GM18526 (cell line): ENCODE results near the gene CERK.

Experiments used
- POLR2A ChIP-seq: IDR thresholded peaks from 3 replicates; pipeline ENCODE4 v1.6.1; 2011; ENCODE audit not compliant: insufficient read length; ENCODE audit errors: extremely low read depth

CERK gene, protein sequence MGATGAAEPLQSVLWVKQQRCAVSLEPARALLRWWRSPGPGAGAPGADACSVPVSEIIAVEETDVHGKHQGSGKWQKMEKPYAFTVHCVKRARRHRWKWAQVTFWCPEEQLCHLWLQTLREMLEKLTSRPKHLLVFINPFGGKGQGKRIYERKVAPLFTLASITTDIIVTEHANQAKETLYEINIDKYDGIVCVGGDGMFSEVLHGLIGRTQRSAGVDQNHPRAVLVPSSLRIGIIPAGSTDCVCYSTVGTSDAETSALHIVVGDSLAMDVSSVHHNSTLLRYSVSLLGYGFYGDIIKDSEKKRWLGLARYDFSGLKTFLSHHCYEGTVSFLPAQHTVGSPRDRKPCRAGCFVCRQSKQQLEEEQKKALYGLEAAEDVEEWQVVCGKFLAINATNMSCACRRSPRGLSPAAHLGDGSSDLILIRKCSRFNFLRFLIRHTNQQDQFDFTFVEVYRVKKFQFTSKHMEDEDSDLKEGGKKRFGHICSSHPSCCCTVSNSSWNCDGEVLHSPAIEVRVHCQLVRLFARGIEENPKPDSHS

DNA sequence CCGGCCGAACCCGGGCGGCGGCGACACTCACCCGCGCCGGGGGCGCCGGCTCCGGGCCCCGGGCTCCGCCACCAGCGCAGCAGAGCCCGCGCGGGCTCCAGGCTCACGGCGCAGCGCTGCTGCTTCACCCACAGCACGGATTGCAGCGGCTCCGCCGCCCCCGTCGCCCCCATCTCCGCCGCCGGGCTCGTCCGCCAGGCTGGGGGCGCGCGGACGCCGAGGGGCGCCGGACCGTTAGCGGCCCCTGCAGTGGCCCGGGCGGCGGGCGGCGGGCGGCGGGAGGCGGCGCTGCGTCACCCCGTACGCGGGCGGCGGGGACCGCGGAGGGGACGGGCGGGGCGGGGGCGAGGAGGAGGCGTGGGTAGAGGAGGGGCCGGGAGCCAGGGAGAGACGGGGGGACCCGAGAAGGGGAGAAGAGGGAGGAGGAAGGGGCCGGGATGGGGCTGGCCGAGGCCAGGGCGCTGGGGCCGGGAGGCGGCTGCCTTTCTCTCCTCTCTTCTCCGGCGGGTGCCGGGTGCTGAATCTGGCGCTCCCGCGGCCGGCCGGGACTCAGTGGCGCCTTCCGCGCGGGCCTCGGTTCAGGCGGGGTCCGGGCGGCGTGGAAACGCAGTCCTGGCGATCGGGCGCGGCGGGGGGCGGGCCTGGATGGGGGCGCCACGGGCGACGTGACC lies at the start of gene CERK:
Gene CERK (minus strand): TSS at position 277 of the 671 bp plus-strand sequence. CDS start 104 bp downstream, at position 173.
- peak; percentile 56 for TF ChIP-seq POLR2A

DNA sequence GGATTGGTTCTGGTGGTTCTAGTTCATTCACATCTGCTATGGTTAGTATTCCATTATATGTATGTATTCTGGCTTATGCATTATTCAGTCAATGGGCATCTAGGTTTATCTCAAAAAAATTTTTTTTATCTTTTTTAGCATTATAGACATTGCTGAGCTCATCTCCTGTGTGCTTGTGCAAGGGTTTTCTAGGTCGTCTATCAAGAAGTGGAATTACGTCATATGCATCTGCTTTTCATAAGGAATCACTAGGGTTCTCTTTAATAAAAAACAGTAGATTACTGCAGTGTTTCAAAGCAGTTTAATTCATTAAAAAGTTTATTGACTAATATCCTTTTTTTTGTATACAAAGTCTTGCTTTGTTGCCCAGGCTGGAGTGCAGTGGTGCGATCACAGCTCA lies 45.7 kb upstream of the CERK start:
- no peak for TF ChIP-seq POLR2A

DNA sequence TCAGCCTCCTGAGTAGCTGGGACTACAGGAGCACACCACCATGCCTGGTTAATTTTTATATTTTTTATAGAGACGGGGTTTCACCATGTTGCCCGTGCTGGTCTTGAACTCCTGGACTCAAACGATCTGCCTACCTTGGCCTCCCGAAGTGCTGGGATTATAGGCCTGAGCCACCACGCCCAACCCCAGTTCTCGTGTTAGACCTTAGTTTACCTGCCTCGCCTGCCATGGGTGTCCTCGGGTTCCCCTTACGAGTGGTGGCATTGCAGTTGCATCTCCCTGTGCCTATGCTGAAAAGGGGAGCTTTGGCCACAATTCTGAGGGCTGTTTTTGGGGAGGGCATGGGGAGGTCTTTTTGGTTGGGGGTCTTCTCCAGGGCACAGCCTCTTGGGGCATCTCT lies 43.2 kb upstream of the CERK start:
- no peak for TF ChIP-seq POLR2A

DNA sequence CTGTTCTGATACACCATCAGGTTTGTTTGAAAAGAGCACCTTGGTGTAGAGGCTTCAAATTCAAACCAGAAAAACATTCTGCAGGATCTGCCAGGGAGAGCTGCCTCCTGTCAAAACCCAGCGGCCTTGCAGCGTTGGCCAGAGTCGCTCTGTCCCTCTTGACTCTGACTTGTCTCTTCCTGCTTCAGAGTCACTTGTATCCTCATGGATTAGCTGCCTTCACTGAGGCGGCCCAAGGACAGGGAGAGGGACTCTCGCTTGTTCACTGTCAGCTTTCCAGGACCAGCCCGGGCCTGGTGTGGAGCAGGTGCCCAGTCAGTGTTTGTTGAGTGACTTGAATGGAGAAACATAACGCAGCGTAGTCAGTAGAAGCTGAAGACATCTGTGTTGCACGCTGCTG lies 42.4 kb upstream of the CERK start:
- TF ChIP-seq POLR2A, result no peak

DNA sequence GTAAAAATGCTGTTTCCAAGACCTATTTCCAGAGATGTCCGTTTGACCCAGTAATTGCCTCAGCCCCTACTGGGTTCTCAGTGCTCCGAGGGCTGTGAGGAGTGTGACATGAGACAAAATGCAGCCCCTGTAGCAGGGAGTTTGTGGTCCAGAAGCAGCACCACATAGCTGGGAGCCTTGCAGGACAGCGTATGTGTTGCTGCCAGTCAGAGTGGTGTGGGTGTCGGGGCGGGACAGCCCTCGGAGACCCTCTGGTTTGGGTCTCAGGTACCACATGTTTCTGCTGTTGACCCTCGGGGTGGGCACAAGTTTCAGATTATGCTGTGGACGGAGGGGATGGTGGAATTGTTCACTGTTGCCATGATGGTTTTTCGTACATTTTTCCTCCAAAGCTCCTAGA lies 41.6 kb upstream of the CERK start:
- no peak for TF ChIP-seq POLR2A

DNA sequence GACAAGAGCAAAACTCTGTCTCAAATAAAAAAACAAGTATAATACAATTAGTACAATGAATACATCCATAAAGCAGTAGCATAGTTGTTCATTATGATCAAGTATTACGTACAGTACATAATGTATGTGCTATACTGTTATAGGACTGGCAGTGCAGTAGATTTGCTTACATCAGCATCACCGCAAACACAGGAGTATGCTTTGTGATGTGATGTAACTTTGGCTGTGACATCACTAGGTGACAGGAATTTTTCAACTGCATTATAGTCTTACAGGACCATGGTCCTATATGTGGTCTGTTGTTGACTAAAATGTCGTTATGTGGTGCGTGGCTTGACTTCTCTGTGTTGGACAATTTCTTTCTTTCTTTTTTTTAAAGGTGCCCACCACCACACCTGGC lies 41.0 kb upstream of the CERK start:
- no peak for TF ChIP-seq POLR2A

DNA sequence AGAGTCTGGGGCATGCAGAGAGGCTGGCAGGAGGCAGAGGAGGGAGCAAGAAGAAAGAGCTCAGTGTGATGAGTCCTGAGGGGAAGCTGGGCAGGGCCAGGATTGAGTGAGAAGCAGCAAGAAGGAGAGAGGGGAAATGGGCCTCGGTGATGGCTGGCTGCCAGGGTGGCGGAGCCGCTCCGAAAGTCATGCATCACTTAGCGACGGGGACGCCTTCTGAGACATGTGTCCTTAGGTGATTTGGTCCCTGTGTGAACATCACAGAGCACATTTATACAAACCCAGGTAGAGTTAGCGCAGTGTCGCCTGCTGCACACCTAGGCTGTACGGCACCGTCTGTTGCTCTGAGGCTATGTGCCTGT lies 39.5 kb upstream of the CERK start:
- TF ChIP-seq POLR2A, result no peak

DNA sequence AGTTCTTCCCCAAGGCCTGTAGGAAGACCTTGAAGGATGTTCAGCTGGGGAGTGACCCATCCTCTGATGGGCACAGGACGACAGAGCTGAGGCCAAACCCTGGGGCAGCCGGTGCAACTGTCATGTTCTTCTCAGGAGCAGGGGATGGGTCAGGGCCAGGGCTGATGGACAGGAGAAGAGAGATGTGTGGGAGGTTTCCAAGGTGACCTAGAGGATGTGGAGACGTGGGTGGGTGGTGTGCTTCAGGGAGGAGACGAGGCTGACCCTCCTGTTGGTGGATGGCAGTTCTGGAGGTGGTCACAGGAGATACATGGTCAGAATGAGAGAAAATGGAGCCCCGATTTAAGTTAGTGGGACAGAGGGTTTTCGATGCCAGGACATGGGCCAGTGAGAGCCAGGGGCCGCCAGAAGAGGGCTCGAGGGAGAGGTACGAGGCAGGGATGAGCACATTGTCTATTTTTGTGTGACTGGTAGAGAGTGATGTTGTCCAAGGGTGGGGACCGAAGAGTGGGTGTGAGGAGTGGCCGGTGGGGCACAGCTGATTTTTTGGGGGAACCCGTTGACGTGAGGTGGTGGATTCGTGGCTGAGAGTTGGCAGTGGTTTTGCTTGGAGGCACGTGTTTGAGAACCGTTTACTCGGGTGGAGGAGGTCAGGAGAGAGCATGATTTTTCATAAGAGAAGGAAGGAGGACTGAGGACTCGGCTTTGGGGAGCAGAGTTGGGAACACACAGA lies 39.0 kb upstream of the CERK start:
- no peak for TF ChIP-seq POLR2A

DNA sequence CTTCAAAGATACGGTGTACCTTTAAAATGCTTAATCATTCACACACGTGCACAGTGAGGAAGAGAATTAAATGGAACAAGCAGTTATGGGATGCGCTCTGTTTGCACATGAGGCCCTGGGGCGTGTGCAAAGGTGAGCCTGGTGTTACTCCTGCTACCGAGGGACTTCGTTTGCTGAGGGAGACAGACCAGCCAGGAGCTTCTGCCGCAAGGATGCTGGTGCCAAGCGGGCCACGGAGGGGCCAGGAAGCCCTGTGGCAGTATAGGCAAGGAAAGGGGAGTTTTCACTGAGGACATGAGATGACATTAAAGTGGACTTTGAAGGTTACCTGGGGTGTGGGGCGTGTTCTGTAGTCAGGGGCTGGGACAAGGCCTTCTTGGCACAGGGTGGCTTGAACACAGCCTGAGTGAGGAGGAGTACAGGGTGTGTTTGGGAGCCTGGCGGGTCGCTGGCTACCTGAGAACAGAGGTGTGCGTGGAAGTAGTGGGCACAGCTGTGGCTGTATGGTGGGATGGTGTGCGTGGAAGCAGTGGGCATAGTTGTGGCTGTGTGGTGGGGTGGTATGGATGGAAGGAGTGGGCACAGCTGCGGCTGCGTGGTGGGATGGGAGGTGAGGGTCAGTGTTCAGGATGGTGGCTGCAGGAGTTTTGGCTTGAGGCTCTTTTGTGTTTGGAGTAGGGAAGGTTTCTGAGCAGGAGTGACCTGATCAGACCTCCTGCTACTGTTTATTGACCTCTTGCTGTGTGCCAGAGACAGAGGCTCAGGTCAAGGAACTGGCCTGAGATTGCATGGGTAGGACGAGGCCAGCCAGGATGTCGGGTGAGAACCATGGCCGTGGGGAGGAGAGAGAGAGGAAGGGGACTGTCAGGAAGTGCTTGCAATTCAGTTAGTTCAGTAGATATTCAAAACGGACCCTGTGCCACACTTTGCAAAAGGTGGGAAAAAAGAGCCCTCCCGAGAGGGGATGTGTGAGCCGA lies 38.1 kb upstream of the CERK start:
- no peak for TF ChIP-seq POLR2A

DNA sequence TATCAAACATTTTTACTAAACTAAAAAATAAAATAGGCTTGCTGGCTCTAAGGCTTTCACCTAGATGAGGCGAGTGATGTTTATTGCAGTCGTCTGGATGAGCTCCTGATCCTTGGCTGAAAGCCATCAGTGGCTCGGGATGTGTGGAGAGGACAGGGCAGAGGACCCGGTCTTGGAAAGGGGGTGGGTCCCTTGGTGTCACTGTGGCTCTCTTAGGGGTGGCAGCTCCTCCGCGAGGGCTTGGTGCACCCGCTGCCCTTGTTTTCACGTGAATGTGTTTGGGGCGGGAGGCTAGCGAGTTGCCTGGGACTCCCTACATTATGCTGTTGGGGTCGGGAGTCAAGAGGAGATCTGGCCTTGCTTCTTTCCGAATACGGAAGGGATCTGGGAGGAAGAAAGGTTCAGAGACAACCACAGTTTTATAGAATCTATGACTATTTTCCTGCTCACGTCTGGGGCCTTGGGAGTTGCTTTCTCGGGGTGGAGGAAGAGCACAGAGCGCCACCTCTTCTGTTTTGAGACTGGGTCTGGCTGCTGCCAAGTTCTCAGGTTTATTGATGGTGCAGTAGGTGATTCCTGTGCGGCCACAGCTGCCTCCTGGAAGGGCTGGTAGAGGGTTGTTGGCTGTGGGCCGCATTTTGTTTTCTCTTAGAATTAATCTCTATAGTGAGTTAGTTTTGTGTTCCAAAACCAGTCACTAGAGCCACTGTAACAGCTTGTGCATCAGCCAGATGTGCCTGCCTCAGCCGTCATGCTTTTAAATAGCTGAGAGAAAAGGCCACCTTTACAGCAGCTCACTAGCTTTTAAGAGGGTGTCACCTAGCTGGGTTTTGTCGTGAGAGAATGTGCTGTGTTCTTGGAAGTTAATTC lies 37.2 kb upstream of the CERK start:
- no peak for TF ChIP-seq POLR2A

DNA sequence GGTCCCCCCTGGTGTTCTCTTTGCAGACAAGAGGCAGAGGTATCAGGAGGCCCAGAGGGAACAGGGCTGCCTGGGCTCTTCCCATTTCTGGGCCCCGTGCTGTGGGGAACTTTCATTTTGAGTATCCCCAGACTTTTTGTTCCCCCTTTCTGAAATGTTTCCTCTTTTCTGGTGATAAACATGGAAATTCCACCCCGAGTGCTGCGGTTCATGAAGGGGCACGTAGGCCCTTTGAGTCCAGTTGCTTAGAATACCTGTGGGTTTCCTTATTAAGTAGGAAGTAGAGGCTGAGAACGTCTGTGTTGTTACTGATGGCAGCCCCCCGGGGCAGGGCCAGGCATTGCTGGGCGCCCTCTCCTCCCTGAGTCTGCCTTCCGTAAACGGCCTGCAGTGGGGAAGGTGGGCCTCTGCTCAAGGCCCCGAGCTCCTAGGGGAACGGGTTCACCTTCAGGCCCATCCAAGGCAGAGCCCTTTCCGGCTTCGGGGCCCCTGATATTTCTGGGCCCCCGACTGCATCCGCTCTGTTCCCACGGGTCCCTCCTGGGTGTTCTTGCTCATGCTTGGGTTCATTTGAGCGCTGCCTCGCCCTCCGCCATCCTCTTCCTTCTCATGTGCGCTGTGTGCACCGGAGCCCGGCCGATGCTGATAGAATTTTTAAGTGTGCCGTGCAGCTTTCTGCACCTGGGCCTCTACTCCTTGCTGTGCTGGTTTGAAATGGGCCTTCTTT lies 36.4 kb upstream of the CERK start:
- no peak for TF ChIP-seq POLR2A

DNA sequence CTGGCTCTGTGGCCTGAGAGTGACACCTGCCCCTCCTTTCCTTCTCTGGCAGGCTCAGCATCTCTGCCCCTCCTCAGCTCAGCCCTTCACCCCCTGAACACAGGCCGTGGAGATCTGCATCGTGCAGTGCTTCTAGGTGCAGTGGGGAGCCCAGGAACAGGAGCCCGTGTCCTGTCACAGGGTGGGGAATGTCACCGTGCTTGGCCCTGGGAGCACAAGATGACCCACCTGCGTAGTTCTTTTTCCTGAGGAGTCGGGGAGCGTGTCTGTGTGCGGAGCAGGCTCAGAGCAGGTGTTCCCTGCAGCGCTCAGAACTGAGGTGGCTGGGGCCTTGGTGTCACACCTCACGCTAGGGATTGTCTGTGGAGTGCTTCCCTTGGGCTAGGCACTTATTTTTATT lies 35.0 kb upstream of the CERK start:
- no peak for TF ChIP-seq POLR2A

DNA sequence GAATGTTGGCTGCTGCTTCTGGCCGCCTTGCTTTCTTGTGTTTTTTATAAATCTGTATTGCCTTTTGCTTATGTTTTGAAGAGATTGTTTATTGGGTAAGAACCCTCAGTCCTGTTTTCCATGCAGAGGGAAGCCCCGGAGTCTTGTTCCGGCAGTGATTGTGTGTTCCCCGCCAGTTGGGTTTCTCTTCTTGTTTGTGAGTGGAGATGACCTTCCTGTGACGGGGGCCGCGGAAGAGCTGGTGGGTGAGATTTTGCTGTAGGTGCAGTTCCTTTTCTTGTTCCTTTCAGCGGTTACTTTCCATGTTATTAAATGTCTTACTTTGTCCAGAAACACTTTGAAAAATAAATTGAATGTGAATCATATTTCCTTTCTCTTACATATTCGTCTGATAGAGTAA lies 32.7 kb upstream of the CERK start:
- no peak for TF ChIP-seq POLR2A
